Bronchial epithelial cell (primary cell): ENCODE data around the gene NECAB3. TPM values are rescaled to one million over a fixed set of nuclear protein-coding genes. Genes with fewer than 3 reads are reported as not detected.

Source experiments
- DNase-seq: peaks from one replicate; pipeline ENCODE4 v3.0.0-alpha.2; 2010; ENCODE audit warnings: low read depth
- FAIRE-seq: peaks from 2 replicates; lab custom pipeline; 2011; peaks lifted over from hg19 to GRCh38; lab: Jason Lieb, UNC
- H3K27me3 ChIP-seq: 2 replicates; pipeline ENCODE4 v1.5.1; 2011; ENCODE audit warnings: low read length; ENCODE audit not compliant: control insufficient read depth, insufficient read depth
- H3K36me3 ChIP-seq: 2 replicates; pipeline ENCODE4 v1.5.1; 2011; ENCODE audit warnings: low read length; ENCODE audit not compliant: control insufficient read depth, insufficient read depth
- H3K4me3 ChIP-seq: 2 replicates; pipeline ENCODE4 v1.5.1; 2011; ENCODE audit warnings: mild to moderate bottlenecking, low read depth, low read length, control low read depth
- CTCF ChIP-seq: IDR thresholded peaks from 2 replicates; pipeline ENCODE4 v1.5.1; 2011; ENCODE audit warnings: mild to moderate bottlenecking, moderate library complexity, low read length, control low read depth, inconsistent platforms; ENCODE audit not compliant: insufficient read depth, severe bottlenecking
- total RNA-seq: library from RNA; depleted of rRNA; stranded (reverse); fragments of >200 nt; gene quantifications from 2 replicates; pipeline ENCODE4 v1.2.1, GENCODE V29; 2014

NECAB3 gene
- total RNA-seq, 1 donor from 2014 or later: 8.7 TPM

GRCh38 chr20:33686984-33687366, 12.7 kb upstream of the NECAB3 start:
- no peak for DNase-seq
- no peak overlapping the region for H3K4me3 ChIP-seq
- FAIRE-seq: no peak
- no peaks in the 10 kb centered on the region for H3K27me3 ChIP-seq
- H3K36me3 ChIP-seq: no peaks in the 10 kb centered on the region
- TF ChIP-seq CTCF: no peak

- H3K4me3 ChIP-seq: peak within 1 kb of the TSS; percentile 34
- TF ChIP-seq CTCF: peak; percentile 29
- DNase-seq: peak; percentile 66
- FAIRE-seq: no peak
- no peaks in the 10 kb centered on the region for H3K27me3 ChIP-seq
- H3K36me3 ChIP-seq: no peaks in the 10 kb centered on the region
Measured at GRCh38 chr20:33686100-33686983, 12.1 kb upstream of the NECAB3 start, which contains the start of gene E2F1. Gene E2F1 (minus strand): TSS chr20:33686385. CDS start chr20:33686264, 121 bp downstream.

GRCh38 chr20:33685328-33686099, 11.3 kb upstream of the NECAB3 start:
- Histone ChIP-seq H3K36me3 (no peaks in the 10 kb centered on the region), H3K4me3 (peak overlapping the region; percentile 34), H3K27me3 (no peaks in the 10 kb centered on the region)
- TF ChIP-seq CTCF: no peak
- no peak for FAIRE-seq
- peak; percentile 8 for DNase-seq

- DNase-seq: no peak
- H3K27me3 ChIP-seq: no peaks in the 10 kb centered on the region
- no peak for TF ChIP-seq CTCF
- FAIRE-seq: no peak
- no peaks in the 10 kb centered on the region for H3K36me3 ChIP-seq
- H3K4me3 ChIP-seq: no peak overlapping the region
Measured at GRCh38 chr20:33684533-33685327, 10.5 kb upstream of the NECAB3 start.

- no peaks in the 10 kb centered on the region for H3K27me3 ChIP-seq
- no peaks in the 10 kb centered on the region for H3K36me3 ChIP-seq
- TF ChIP-seq CTCF: no peak
- no peak overlapping the region for H3K4me3 ChIP-seq
- FAIRE-seq (no peak), DNase-seq (no peak)
Measured at GRCh38 chr20:33681728-33682353, 7.6 kb upstream of the NECAB3 start.
